ENCODE data around the gene SCT. TPM values are rescaled to one million over a fixed set of nuclear protein-coding genes. Genes with fewer than 3 reads are reported as not detected.
"Not testable (repeated sequence)": the region's sequence is repeated elsewhere in the genome, so short reads cannot be mapped to it uniquely, and the experiment has no call there.

The SCT gene
- total RNA-seq, 1 donor from 2014 or later, result not detected

GRCh38 chr11:650482-650881, 23.5 kb upstream of the SCT start:
- H3K4me1 ChIP-seq, result no peaks in the 10 kb centered on the region
- no peak overlapping the region for H3K4me3 ChIP-seq
- TF ChIP-seq CTCF (IDR thresholded peaks at IDR 0.05), result no peak
- DNase-seq (no peak), ATAC-seq (no peak)
- intact Hi-C loops (cut with DNase I), result no loop called here
- no peaks in the 10 kb centered on the region for H3K9me3 ChIP-seq
- no peak overlapping the region for H3K27ac ChIP-seq
- peaks cover 22% of the 10 kb centered on the region for H3K36me3 ChIP-seq
- H3K27me3 ChIP-seq (ENCODE audit: low read depth), result no peaks in the 10 kb centered on the region

- H3K27ac ChIP-seq; H3K4me3 ChIP-seq; intact Hi-C loops (cut with DNase I); H3K27me3 ChIP-seq (ENCODE audit: low read depth); H3K4me1 ChIP-seq; H3K9me3 ChIP-seq; ATAC-seq; DNase-seq: not testable (repeated sequence)
- peaks cover 31% of the 10 kb centered on the region for H3K36me3 ChIP-seq
These were observed 20.7 kb upstream of the SCT start for GRCh38 chr11:647672-648158.

GRCh38 chr11:646214-646613, 19.2 kb upstream of the SCT start:
- Histone ChIP-seq H3K36me3 (peaks cover 31% of the 10 kb centered on the region), H3K4me3 (no peak overlapping the region), H3K9me3 (no peaks in the 10 kb centered on the region), H3K27me3 (ENCODE audit: low read depth) (no peaks in the 10 kb centered on the region), H3K4me1 (no peaks in the 10 kb centered on the region), H3K27ac (no peak overlapping the region)
- intact Hi-C loops (cut with DNase I), result no loop called here
- TF ChIP-seq CTCF (IDR thresholded peaks at IDR 0.05), result no peak
- ATAC-seq (no peak), DNase-seq (no peak)

- no peak for TF ChIP-seq CTCF (IDR thresholded peaks at IDR 0.05)
- H3K9me3 ChIP-seq, result no peaks in the 10 kb centered on the region
- no peak overlapping the region for H3K4me3 ChIP-seq
- H3K4me1 ChIP-seq, result no peaks in the 10 kb centered on the region
- no peaks in the 10 kb centered on the region for H3K27me3 ChIP-seq (ENCODE audit: low read depth)
- intact Hi-C loops (cut with DNase I), result no loop called here
- H3K36me3 ChIP-seq, result peaks cover 27% of the 10 kb centered on the region
- ATAC-seq, result no peak
- DNase-seq, result no peak
- H3K27ac ChIP-seq, result no peak overlapping the region
These were observed 18.6 kb upstream of the SCT start for GRCh38 chr11:645536-645935.

- DNase-seq (no peak), ATAC-seq (no peak)
- H3K4me1 ChIP-seq, result peaks cover 2% of the 10 kb centered on the region
- peaks cover 27% of the 10 kb centered on the region for H3K36me3 ChIP-seq
- no peaks in the 10 kb centered on the region for H3K9me3 ChIP-seq
- H3K27me3 ChIP-seq (ENCODE audit: low read depth), result peaks cover 2% of the 10 kb centered on the region
- intact Hi-C loops (cut with DNase I), result no loop called here
- H3K4me3 ChIP-seq, result no peak overlapping the region
- TF ChIP-seq CTCF (IDR thresholded peaks at IDR 0.05), result no peak
- H3K27ac ChIP-seq, result no peak overlapping the region
These were observed 17.1 kb upstream of the SCT start for GRCh38 chr11:643849-644738.

- ATAC-seq, result no peak
- intact Hi-C loops (cut with DNase I), result no loop called here
- Histone ChIP-seq H3K4me3 (no peak overlapping the region), H3K27ac (no peak overlapping the region), H3K27me3 (ENCODE audit: low read depth) (peaks cover 9% of the 10 kb centered on the region), H3K9me3 (no peaks in the 10 kb centered on the region), H3K4me1 (peaks cover 5% of the 10 kb centered on the region), H3K36me3 (peaks cover 27% of the 10 kb centered on the region)
- no peak for DNase-seq
- no peak for TF ChIP-seq CTCF (IDR thresholded peaks at IDR 0.05)
These were observed 16.4 kb upstream of the SCT start for GRCh38 chr11:643366-643765.

Measured in lower lobe of right lung (tissue), 2 donors.